Measurements from ENCODE around the gene MYL9. TPM values are rescaled to one million over a fixed set of nuclear protein-coding genes. Genes with fewer than 3 reads are reported as not detected.

MYL9 gene
- total RNA-seq, 1 experiment from 2014 or later: 382 TPM

- no peak for TF ChIP-seq CTCF (IDR thresholded peaks at IDR 0.05; ENCODE audit: insufficient read depth in 1 of 2, low read depth in 1 of 2, low read length in 1 of 2, severe bottlenecking in 1 of 2, unreplicated experiment in 1 of 2)
- Histone ChIP-seq H3K4me3 (ENCODE audit: low read depth, low read length) (no peak overlapping the region), H3K9me3 (no peaks in the 10 kb centered on the region), H3K27me3 (replicated peaks; ENCODE audit: control insufficient read depth, insufficient read depth, low read length) (no peaks in the 10 kb centered on the region), H3K36me3 (ENCODE audit: control insufficient read depth, insufficient read depth, low read length) (no peaks in the 10 kb centered on the region), H3K4me1 (no peaks in the 10 kb centered on the region)
- H3K27me3 Mint-ChIP-seq (ENCODE audit: insufficient read depth, unreplicated experiment): peaks cover 2% of the 10 kb centered on the region
- H3K4me1 Mint-ChIP-seq (ENCODE audit: low read depth, unreplicated experiment): no peaks in the 10 kb centered on the region
- TSS peak; percentile 78 for BruUV-seq (replicated peaks)
- POLR2A ChIA-PET: interaction anchor here (0.6 kb wide), 1 partner anchor 13 kb away, joined by 9 read pairs; no protein-coding TSS in a partner anchor
- CTCF ChIA-PET: interaction anchor here (1.1 to 1.3 kb wide), 2 partner anchors 13 to 118 kb away, joined by 3 read pairs; no protein-coding TSS in a partner anchor
- no peak overlapping the region for H3K4me3 Mint-ChIP-seq (ENCODE audit: unreplicated experiment)
- H3K27ac Mint-ChIP-seq (ENCODE audit: unreplicated experiment): no peak overlapping the region
- no peaks in the 10 kb centered on the region for H3K9me3 Mint-ChIP-seq (ENCODE audit: unreplicated experiment)
- H3K36me3 Mint-ChIP-seq (ENCODE audit: insufficient read depth, unreplicated experiment): peaks cover 59% of the 10 kb centered on the region
- intact Hi-C loops (cut with micrococcal nuclease; ENCODE audit: unreplicated experiment): no loop called here
- DNase-seq: no peak
Observed at GRCh38 chr20:36548704-36549627, 7.6 kb downstream of the MYL9 start.

DNA sequence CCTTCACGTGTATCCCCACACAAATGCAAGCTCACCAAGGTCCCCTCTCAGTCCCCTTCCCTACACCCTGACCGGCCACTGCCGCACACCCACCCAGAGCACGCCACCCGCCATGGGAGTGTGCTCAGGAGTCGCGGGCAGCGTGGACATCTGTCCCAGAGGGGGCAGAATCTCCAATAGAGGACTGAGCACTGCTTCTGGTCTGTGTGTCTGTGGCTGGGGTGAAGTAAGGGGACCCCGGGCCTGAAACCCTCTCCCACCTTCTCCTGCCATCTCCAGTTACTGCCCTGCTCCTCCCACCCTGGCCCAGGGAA lies 8.3 kb downstream of the MYL9 start:
- TF ChIP-seq CTCF (IDR thresholded peaks at IDR 0.05; ENCODE audit: insufficient read depth in 1 of 2, low read depth in 1 of 2, low read length in 1 of 2, severe bottlenecking in 1 of 2, unreplicated experiment in 1 of 2): no peak
- peaks cover 2% of the 10 kb centered on the region for H3K27me3 Mint-ChIP-seq (ENCODE audit: insufficient read depth, unreplicated experiment)
- Histone ChIP-seq H3K36me3 (ENCODE audit: control insufficient read depth, insufficient read depth, low read length) (no peaks in the 10 kb centered on the region), H3K4me3 (ENCODE audit: low read depth, low read length) (no peak overlapping the region), H3K4me1 (no peaks in the 10 kb centered on the region), H3K27me3 (replicated peaks; ENCODE audit: control insufficient read depth, insufficient read depth, low read length) (no peaks in the 10 kb centered on the region), H3K9me3 (no peaks in the 10 kb centered on the region)
- H3K4me3 Mint-ChIP-seq (ENCODE audit: unreplicated experiment): no peak overlapping the region
- H3K36me3 Mint-ChIP-seq (ENCODE audit: insufficient read depth, unreplicated experiment): peaks cover 55% of the 10 kb centered on the region
- POLR2A ChIA-PET: no interaction called here
- DNase-seq: no peak
- CTCF ChIA-PET: no interaction called here
- peak overlapping the region; percentile 27 for H3K27ac Mint-ChIP-seq (ENCODE audit: unreplicated experiment)
- H3K4me1 Mint-ChIP-seq (ENCODE audit: low read depth, unreplicated experiment): no peaks in the 10 kb centered on the region
- intact Hi-C loops (cut with micrococcal nuclease; ENCODE audit: unreplicated experiment): no loop called here
- BruUV-seq (replicated peaks): no TSS peak
- H3K9me3 Mint-ChIP-seq (ENCODE audit: unreplicated experiment): no peaks in the 10 kb centered on the region

DNA sequence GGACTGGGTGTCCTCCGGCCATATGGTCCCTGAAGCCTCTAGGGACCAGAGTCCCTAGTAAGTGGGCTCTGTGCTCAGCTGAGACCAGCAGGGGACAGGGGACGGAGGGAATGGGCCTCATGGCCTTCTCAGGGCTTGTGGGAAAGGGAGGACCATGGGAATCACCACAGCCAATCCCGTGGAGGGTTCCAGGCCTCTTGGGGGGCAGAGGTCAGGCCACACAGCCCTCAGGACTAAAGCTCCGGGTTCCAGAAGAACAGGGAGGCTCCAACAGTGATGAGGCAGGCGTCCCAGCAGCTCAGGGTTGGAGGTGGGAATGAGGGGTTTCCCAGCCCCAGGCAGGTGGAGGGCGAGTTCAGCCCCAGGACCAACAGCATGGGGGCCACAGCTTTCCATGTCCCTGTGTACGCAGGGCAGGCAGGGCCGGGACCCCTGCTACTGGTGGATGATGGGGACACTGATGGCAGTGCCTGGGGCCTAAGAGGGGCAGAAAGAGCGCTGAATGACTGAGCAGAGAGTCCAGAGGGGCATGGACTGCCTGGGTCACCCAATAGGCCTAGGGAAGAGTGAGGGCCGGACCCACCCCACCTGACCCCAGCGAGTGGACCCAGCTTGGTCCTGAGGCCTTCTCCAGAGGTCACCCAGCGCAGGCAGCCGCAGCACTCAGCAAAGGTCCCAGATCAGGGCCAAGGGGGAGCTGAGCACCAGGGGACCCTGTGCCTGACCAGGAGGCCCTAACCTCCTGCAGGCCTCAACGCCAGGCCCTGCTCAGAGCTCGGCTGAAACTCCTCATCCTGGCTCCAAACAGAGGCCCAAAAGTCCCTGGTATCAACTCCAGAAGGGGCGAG lies 8.8 kb downstream of the MYL9 start:
- H3K9me3 ChIP-seq: no peaks in the 10 kb centered on the region
- ChIA-PET POLR2A (no interaction called here), CTCF (interaction anchor here (0.6 to 1.0 kb wide), 2 partner anchors 48 to 275 kb away, joined by 3 to 4 read pairs; no protein-coding TSS in a partner anchor)
- no peak overlapping the region for H3K4me3 ChIP-seq (ENCODE audit: low read depth, low read length)
- Mint-ChIP-seq H3K27me3 (ENCODE audit: insufficient read depth, unreplicated experiment) (peaks cover 2% of the 10 kb centered on the region), H3K4me3 (ENCODE audit: unreplicated experiment) (no peak overlapping the region), H3K9me3 (ENCODE audit: unreplicated experiment) (no peaks in the 10 kb centered on the region), H3K27ac (ENCODE audit: unreplicated experiment) (peak overlapping the region; percentile 27), H3K36me3 (ENCODE audit: insufficient read depth, unreplicated experiment) (peaks cover 50% of the 10 kb centered on the region), H3K4me1 (ENCODE audit: low read depth, unreplicated experiment) (no peaks in the 10 kb centered on the region)
- H3K4me1 ChIP-seq: no peaks in the 10 kb centered on the region
- no TSS peak for BruUV-seq (replicated peaks)
- no peak for TF ChIP-seq CTCF (IDR thresholded peaks at IDR 0.05; ENCODE audit: insufficient read depth in 1 of 2, low read depth in 1 of 2, low read length in 1 of 2, severe bottlenecking in 1 of 2, unreplicated experiment in 1 of 2)
- H3K36me3 ChIP-seq (ENCODE audit: control insufficient read depth, insufficient read depth, low read length): no peaks in the 10 kb centered on the region
- intact Hi-C loops (cut with micrococcal nuclease; ENCODE audit: unreplicated experiment): no loop called here
- no peaks in the 10 kb centered on the region for H3K27me3 ChIP-seq (replicated peaks; ENCODE audit: control insufficient read depth, insufficient read depth, low read length)
- DNase-seq: no peak
